Endometrium (tissue), 2 donors: ENCODE data around the gene PRRC1.
A peak's percentile ranks its signal among the peaks of the same experiment; 100 is the strongest.
"Not testable (repeated sequence)": the region's sequence is repeated elsewhere in the genome, so short reads cannot be mapped to it uniquely, and the experiment has no call there.

Experiments used
- FAIRE-seq: peaks from 2 replicates; lab custom pipeline; 2012; peaks lifted over from hg19 to GRCh38; lab: Jason Lieb, UNC
- donor health status: control.
- donor health status: control.

The PRRC1 gene

GRCh38 chr5:127517480-127518318, at the start of gene PRRC1:
TSS of gene PRRC1 (plus strand) at chr5:127517640. CDS start at chr5:127523480, 5,840 bp downstream.
- no peak for FAIRE-seq

- FAIRE-seq, result no peak
These were observed 46.2 kb upstream of the PRRC1 start for GRCh38 chr5:127471211-127471610.

DNA sequence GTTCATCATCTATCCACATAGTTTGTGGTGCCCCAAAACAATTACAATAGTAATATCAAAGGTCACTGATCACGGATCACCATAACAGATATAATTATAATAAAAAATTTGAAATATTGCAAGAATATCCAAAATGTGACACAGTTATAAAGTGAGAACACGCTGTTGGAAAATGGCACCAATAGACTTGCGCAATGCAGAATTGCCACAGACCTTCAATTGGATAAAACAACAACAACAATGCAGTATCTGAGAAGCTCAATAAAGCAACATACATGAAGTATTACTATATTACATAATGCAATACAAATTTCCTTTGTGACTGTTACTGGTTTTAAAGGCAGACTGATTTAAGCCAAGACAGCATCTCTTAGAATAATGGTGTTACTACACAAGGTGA, 44.7 kb upstream of the PRRC1 start:
- no peak for FAIRE-seq

GRCh38 chr5:127486471-127486870, 31.0 kb upstream of the PRRC1 start:
- no peak for FAIRE-seq

- peak; percentile 70 for FAIRE-seq
These were observed 24.3 kb upstream of the PRRC1 start for GRCh38 chr5:127492854-127493738.

- FAIRE-seq, result no peak
These were observed 18.9 kb upstream of the PRRC1 start for GRCh38 chr5:127498548-127498947.

- no peak for FAIRE-seq
These were observed 11.5 kb upstream of the PRRC1 start for GRCh38 chr5:127505905-127506304.

GRCh38 chr5:127506616-127507015, 10.8 kb upstream of the PRRC1 start:
- FAIRE-seq, result no peak

- no peak for FAIRE-seq
These were observed 8.6 kb upstream of the PRRC1 start for GRCh38 chr5:127508644-127509373.

DNA sequence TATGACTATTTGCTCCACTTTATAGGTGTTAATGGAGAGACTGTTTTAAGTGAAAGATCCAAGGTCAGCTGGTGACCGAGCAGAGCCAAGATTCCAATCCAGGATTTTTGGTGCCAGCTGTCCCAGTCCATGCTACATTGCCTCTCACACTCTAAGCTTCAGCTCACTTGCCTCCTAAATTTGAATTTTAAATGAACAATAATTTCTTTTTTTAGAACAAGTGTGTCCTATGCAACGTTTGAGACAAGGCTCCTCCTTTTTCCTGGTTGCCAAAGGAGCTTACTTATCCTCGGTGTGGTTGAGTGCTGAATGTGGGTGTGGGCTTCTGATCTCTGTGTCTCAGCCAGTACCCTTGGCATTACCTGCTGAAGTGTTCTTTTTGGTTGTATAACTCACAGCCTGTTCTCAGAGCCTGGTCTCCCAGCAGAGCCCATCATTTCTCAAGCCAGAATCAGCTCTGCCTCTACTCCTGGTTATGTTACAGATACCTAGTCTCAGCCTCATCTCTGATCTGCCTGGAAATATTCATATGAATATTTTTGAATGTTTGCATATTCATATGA, 4.0 kb upstream of the PRRC1 start:
- FAIRE-seq, result no peak

DNA sequence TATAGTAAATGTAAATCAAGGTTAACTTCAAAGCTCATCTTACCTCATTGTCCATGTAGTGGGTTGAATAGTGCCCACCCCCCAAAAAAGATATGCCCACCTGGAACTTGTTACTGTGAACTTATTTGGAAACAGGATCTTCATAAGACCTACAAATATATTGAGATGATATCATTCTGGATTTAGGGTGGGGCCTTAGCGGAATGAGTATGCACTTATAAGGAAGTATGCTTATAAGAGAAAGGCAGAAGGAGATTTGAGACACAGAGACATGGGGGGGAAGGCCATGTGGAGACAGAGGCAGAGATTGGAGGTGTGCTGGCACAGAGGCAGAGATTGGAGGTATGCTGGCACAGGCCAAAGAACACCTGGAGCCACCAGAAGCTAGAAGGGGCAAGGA, 2.6 kb upstream of the PRRC1 start:
- no peak for FAIRE-seq

DNA sequence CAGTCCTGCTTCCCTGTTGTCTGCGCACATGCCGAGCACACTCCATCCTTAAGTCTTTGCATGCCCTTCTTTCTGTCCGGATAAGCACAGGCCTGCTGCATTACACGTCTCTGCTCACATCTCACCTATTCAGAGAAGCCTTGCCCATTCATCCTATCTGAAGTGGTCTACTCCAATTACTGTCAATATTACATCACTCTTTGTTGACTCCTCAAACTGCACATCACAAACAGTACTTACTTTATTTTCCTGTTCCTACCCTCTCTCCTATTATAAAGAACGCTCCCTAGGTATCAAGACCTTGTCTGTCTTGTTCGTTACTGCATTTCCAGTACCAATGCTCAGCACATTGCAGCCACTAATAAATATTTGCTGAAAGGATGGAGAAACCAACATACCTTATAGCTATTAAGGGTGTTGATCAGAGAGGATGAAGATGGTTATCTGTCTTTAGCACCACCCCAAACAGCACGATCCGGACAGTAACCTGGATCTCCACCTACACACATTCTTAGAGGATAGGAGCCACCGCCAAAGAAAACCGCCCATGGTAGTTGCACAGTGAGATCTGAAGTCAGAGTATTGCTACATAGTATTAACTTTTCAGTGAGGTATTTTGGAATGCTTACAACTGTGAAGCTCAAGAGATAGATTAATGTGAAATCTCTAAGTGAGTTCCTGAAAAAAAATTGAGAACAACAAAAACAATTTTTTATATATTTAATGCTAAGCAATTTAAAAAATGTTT, 1.6 kb upstream of the PRRC1 start:
- FAIRE-seq, result no peak

DNA sequence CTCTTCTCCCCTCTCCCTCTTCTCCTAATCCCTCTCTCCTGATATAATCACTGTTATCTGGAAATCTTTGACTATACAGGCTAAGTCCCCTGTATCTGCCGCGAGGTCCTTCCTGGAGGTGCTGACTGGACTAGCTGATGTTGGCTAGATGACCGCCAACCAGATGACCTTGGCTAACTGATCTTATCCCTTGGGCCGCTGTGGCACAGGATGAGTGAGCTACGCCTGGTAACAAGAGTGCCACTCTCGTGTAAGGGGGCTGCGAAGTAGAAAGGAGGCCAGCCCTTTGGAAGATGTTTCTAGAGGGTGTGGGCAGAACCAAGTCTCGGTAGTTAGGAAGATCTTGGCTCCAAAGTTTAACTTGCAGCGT, 345 bp upstream of the PRRC1 start:
- FAIRE-seq, result no peak

DNA sequence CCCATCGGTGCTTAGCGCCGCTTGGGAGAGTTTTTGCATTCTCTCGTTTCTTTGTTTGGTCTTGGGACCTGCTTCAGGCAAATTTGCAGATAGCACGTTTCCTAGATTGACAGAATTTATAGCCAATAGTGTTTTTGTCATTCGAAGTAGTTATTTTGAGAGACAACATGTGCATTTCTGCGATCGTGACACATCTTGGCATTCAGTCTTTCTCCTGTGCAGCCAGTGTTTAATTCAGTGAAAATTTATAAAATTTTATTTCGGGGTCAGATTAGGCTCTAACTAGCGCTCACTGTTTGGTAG, 830 bp downstream of the PRRC1 start:
- no peak for FAIRE-seq

- FAIRE-seq, result no peak
These were observed 2.1 kb downstream of the PRRC1 start for GRCh38 chr5:127519527-127519926.

- no peak for FAIRE-seq
These were observed 3.8 kb downstream of the PRRC1 start for GRCh38 chr5:127521138-127521770.

- no peak for FAIRE-seq
These were observed 7.7 kb downstream of the PRRC1 start for GRCh38 chr5:127525181-127525580.

DNA sequence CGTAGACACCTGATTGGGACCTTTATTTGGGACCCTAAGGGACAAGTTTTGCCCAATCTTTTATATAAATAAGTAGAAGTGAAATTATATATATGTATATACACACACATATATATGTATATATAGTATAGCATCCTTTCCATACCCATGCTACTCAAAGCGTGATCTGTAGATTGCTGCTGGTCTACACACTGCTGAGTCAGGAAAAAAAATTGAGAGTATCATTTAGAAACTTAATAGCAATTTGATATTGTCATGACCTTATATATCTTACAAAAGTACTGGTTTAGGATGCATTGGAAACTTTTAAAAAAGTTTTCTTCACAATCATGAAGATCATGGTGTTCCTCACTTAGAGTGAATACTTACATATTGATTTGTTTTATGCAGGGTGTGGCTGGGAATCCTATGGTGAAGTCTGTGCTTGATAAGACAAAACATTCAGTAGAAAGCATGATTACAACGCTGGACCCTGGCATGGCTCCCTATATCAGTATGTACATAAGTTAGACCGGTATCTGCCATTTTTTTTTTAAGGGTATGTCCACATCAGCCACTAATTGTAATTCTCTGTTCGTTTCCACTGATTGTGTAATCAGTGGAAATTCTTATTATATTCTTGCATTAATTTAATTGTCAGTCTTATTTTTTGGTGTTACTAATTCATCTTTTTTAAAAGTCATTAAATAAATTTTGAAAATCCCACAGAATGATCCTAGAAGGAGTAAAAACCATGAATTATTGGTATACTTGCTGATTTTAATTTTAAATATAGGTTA, 12.7 kb downstream of the PRRC1 start:
- FAIRE-seq, result no peak

GRCh38 chr5:127536687-127537086, 19.2 kb downstream of the PRRC1 start:
- peak; percentile 95 for FAIRE-seq

DNA sequence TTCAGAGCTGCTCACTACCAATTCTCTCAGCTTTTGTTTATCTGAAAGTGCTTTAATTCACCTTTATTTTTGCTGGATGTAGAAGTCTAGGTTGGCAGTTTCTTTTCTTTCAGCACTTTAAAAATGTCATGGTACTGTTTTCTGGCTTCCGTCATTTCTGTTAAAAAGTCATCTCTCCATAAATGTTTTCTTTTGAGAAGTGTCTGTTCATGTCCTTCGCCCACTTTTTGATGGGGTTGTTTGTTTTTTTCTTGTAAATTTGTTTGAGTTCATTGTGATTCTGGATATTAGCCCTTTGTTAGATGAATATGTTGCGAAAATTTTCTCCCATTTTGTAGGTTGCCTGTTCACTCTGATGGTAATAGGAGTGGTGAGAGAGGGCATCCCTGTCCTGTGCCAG, 23.1 kb downstream of the PRRC1 start:
- FAIRE-seq, result not testable (repeated sequence)
